ENCODE data around the gene YWHAE.
"Not testable (repeated sequence)": the region's sequence is repeated elsewhere in the genome, so short reads cannot be mapped to it uniquely, and the experiment has no call there.

Gene YWHAE

GRCh38 chr17:1373707-1374237, 26.2 kb downstream of the YWHAE start:
- no peak for DNase-seq (ENCODE audit: low spot score)

- no peak for DNase-seq (ENCODE audit: low spot score)
Observed at GRCh38 chr17:1372618-1373017, 27.4 kb downstream of the YWHAE start.

- no peak for DNase-seq (ENCODE audit: low spot score)
Observed at GRCh38 chr17:1371893-1372590, 28.0 kb downstream of the YWHAE start.

- DNase-seq (ENCODE audit: low spot score), result no peak
Observed at GRCh38 chr17:1368588-1368987, 31.4 kb downstream of the YWHAE start.

- DNase-seq (ENCODE audit: low spot score), result no peak
Observed at GRCh38 chr17:1367351-1367745, 32.7 kb downstream of the YWHAE start.

- no peak for DNase-seq (ENCODE audit: low spot score)
Observed at GRCh38 chr17:1366234-1366633, 33.8 kb downstream of the YWHAE start.

- peak; percentile 64 for DNase-seq (ENCODE audit: low spot score)
Observed at GRCh38 chr17:1365445-1366039, 34.5 kb downstream of the YWHAE start.

- no peak for DNase-seq (ENCODE audit: low spot score)
Observed at GRCh38 chr17:1362964-1363363, 37.1 kb downstream of the YWHAE start.

GRCh38 chr17:1362065-1362848, 37.8 kb downstream of the YWHAE start:
- DNase-seq (ENCODE audit: low spot score), result no peak

- no peak for DNase-seq (ENCODE audit: low spot score)
Observed at GRCh38 chr17:1360975-1361374, 39.0 kb downstream of the YWHAE start.

- DNase-seq (ENCODE audit: low spot score), result not testable (repeated sequence)
Observed at GRCh38 chr17:1360315-1360714, 39.7 kb downstream of the YWHAE start.

- no peak for DNase-seq (ENCODE audit: low spot score)
Observed at GRCh38 chr17:1354030-1354429, 46.0 kb downstream of the YWHAE start.

- DNase-seq (ENCODE audit: low spot score), result not testable (repeated sequence)
Observed at GRCh38 chr17:1352530-1352929, 47.5 kb downstream of the YWHAE start.

- DNase-seq (ENCODE audit: low spot score), result no peak
Observed at GRCh38 chr17:1351971-1352370, 48.1 kb downstream of the YWHAE start.

- no peak for DNase-seq (ENCODE audit: low spot score)
Observed at GRCh38 chr17:1351275-1351674, 48.7 kb downstream of the YWHAE start.

- DNase-seq (ENCODE audit: low spot score), result peak; percentile 66
Observed at GRCh38 chr17:1347589-1348323, 52.3 kb downstream of the YWHAE start.

- no peak for DNase-seq (ENCODE audit: low spot score)
Observed at GRCh38 chr17:1344521-1344920, 55.5 kb downstream of the YWHAE start.

GRCh38 chr17:1343554-1343953, 56.5 kb downstream of the YWHAE start:
- DNase-seq (ENCODE audit: low spot score), result no peak

- DNase-seq (ENCODE audit: low spot score), result no peak
Observed at GRCh38 chr17:1340371-1340770, 59.7 kb downstream of the YWHAE start.

GRCh38 chr17:1331708-1332107, 68.3 kb downstream of the YWHAE start:
- DNase-seq (ENCODE audit: low spot score), result no peak

- no peak for DNase-seq (ENCODE audit: low spot score)
Observed at GRCh38 chr17:1329745-1330343, 70.2 kb downstream of the YWHAE start.

GRCh38 chr17:1328437-1328836, 71.6 kb downstream of the YWHAE start:
- no peak for DNase-seq (ENCODE audit: low spot score)

Measured in COLO829 (cell line).